Stimulated activated CD4-positive, alpha-beta T cell treated with anti-CD3 and anti-CD28 coated beads, TNF-alpha, amount 100 ng/mL, for 1 hour (primary cell): ENCODE results near the gene GPC6.
"Not testable (repeated sequence)": the region's sequence is repeated elsewhere in the genome, so short reads cannot be mapped to it uniquely, and the experiment has no call there.

Experiments
- DNase-seq, 3 donors: peaks; one replicate each; pipeline ENCODE4 v3.0.0-alpha.2; 2020; ENCODE audit warnings: low read depth in 3 of 3, low spot score in 1 of 3

The GPC6 gene

GRCh38 chr13:94267581-94268366 lies 1041.2 kb downstream of the GPC6 start:
- no peak for DNase-seq

DNA sequence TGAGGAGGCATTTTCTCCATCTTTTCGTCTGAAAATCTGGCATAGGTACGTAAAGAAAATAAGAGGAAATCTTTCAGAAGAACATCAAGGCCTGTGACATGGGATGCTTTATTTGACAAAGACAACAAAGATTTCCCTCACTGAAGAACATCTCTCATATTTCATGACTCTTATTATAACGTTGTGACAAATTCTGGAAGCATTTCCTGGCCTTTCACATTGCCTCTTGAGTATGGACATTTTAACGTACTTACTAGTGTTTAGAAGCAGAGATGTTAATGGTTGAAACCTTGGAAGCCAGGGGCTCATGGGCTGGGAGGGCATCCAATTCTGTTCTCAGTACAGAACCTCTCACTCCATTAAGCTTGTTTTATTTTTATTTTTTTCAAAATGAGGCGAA lies 1042.1 kb downstream of the GPC6 start:
- no peak for DNase-seq

- DNase-seq = no peak
Measured at GRCh38 chr13:94269557-94269956, 1043.0 kb downstream of the GPC6 start.

- no peak for DNase-seq
Measured at GRCh38 chr13:94270556-94270955, 1043.9 kb downstream of the GPC6 start.

DNA sequence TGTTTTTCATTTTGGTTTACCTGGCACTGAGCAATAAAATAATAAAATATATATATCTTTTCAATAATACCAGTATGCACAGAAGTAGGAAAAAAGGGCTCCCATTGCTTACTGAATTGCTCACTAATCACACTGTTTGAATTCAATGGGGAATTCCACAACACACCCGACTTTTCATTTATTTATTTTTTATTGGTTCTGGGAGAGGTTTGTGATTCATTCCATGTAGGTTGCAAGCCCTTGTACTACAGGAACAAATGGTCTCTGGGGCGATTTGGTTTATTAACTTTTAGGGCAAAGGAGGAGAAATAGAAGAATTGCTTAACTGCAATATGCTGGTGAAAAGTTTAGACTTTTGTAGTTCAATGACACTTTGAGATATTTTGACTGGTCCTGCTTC lies 1045.4 kb downstream of the GPC6 start:
- no peak for DNase-seq

- no peak for DNase-seq
Measured at GRCh38 chr13:94280349-94280748, 1053.7 kb downstream of the GPC6 start.

DNA sequence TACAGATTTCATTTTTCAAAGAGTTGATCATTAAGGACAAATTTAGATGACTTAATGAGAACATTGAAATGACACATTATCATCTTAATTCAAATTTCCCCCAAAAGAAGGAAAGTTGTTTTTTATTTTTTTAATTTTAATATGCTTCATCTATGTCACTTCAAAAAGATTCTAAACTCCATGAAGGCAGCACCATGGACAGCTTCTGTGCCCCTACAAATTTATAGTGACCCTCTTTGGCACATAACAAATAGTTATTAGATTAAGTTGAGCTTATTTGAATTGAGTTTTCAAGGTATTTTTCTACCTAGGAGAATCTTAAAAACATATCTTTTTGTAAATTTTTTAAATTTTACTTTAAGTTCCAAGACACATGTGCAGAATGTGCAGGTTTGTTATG lies 1054.2 kb downstream of the GPC6 start:
- no peak for DNase-seq

DNA sequence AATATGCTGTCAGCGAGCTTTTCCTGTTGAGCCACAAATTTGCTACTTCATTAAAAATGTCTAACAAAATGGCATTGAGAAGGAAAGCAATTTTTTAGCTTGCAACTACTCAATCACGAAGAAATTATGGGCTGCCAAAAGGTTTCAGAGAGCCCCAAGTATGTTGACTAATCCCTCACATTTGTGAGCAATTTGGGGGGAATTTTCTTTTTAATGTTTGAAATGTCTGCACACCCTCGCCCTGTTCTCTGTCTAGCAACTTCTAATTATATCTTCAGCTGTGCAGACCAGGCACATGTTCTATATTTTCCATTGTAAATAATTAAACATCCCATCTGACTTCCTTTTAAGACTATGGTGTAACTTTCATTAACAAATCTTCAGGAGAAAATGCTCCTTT lies 1060.0 kb downstream of the GPC6 start:
- DNase-seq = no peak

DNA sequence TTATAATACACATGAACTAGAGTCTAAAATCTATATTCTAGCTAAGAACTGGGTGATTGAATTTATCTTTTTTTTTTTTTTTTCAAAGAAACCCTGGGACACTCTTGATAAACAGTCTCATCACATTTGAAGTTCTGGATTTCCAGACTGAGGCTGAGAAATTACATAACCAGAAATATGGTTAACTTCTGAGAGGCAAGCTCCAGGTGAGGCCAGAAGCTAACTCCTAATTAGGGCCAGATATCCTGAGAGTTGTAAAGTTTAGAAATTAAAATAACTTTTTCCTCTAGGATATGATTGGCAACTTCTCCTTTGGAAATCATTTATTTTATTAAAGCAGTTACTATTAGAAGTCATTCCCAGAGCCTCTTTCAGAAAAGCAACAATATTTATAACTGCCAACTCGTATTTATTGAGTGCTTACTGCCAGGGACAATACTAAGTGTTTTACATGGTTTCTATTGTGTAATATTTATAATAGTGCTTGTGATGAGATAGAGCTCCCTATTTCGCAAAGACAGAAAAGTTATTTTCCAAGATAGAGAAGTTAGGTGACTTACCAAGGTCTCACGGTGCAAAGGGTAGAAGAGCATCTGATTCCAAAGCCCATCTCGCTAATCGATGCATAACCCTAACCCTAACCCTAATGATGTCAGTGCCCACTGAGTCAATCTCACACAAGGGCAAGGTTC lies 1065.2 kb downstream of the GPC6 start:
- DNase-seq = no peak

DNA sequence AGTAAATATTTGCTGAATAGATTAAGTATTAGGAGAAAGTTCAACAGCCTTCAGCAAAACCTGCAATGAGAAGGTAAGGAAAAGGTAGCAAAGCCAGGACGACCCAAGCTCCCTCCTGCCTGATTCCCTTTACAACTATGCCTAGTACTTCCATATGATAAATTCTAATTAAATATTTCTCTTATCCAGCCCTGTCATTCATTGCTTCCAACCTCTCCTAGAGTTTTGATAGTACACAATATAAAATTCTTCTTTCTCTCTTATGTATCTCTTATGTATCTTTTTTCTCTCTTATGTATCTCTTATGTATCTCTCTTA lies 1065.7 kb downstream of the GPC6 start:
- no peak for DNase-seq

- no peak for DNase-seq
Measured at GRCh38 chr13:94296471-94296870, 1069.9 kb downstream of the GPC6 start.

DNA sequence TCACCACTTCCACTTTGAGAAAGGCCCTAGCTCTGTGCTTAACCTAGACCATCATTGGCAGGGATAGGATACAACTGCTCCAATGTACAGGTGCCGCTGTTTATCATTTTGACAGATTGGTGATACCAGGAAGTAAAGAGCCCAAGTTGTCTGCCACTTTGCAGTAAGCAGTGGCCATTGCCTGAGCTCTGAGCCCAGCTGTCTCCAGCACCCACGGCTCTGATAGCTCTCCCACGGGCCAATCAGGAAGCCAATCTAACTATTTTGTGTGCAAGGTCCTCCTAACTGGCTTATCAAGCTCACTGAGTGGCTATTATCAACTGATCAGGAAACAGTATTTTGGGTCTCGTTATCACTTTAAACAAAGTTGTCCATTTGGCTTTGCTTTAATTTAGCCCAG lies 1071.7 kb downstream of the GPC6 start:
- DNase-seq = no peak

DNA sequence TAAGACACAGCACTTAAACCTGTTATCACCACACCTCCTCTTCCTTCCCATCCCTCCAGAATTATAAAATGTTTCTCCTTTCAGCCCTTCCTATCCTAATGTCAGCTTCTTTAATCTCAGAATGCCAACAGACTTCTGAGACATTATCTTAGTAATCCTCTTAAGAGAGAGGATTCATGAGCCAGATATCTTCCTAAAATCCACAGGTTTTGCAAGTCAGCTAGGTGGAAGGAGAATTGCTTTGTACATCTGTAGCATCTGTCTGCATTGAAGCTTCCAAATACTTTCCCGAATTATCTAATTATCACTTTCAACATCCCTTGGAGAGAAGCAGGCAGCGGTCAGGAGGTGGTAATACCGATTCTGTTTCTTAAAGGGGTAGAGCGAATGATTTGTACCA lies 1073.8 kb downstream of the GPC6 start:
- no peak for DNase-seq

GRCh38 chr13:94301487-94301886 lies 1074.9 kb downstream of the GPC6 start:
- DNase-seq = no peak

GRCh38 chr13:94302847-94303565 lies 1076.4 kb downstream of the GPC6 start:
- not testable (repeated sequence) for DNase-seq

GRCh38 chr13:94303644-94304174 lies 1077.1 kb downstream of the GPC6 start:
- DNase-seq = no peak

DNA sequence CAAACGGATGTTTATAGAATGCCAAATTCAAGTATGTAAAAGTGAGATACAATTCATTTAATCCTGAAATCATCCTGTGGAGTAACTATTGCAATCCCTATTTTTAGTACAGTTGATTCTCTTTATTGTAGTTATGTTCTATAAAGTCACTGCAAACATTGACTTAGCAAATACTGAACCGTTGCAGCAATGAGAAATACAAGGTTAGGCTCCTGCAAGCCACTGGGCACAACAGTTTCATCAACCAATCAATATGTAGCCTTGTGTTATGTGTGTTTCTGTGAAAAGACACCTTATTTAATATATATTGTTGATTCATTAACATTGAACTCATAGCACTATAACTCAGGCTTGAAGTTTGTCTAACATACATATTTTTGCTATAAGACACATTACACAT lies 1078.4 kb downstream of the GPC6 start:
- DNase-seq = no peak

DNA sequence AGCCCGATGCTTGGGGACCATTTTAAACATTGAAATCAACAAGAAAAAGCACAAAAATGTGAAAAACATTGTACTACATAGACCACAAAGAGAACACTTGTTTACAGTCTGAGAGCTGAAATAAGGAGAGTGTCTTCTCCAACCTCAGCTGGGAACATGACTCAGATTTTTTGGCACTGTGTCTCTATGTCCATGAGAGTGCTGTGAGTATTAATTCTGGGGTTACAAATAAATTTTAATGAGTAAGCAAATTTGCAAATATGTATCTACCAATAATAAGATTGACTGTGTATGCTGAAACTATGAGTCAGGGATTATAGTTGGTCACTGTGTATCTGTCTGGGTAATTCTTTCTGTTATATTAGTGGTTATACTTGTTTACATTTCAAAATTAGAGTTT lies 1078.9 kb downstream of the GPC6 start:
- DNase-seq = no peak

- no peak for DNase-seq
Measured at GRCh38 chr13:94305934-94306333, 1079.3 kb downstream of the GPC6 start.

DNA sequence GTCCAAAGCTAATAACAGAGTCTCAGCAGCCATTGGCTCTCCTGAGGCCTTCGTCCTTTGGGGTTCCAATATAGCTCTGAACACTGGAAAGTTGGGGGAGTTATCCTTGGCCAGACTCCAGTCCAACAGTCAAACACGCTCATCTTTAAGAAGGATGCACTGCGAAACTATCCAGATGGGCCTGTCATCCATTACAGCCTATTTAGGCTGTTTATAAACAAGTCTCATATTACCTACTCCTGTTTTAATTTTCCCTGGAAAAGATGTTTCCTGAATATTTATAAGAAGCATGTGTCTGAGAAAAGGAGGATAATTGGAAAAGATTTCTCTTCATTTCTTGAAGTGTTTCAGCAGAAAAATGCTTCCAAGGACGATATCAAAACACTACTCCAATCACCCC lies 1082.2 kb downstream of the GPC6 start:
- DNase-seq = no peak

- no peak for DNase-seq
Measured at GRCh38 chr13:94309576-94309975, 1083.0 kb downstream of the GPC6 start.
